HCT116 (cell line): ENCODE data around the gene SUMO3.

Source experiments
- ELF1 ChIP-seq: IDR thresholded peaks from 2 replicates; pipeline ENCODE4 v1.6.1; 2012; ENCODE audit warnings: low read depth, borderline replicate concordance
- EZH2 ChIP-seq: fragments of 200-600 bp; sonication (generic); IDR thresholded peaks from 2 replicates; pipeline ENCODE4 v1.6.1; 2017; ENCODE audit warnings: antibody characterized with exemption, mixed run types
- EZH2phosphoT487 ChIP-seq: fragments of 200-600 bp; IDR thresholded peaks from 2 replicates; pipeline ENCODE4 v1.6.1; 2018; ENCODE audit warnings: antibody characterized with exemption, borderline replicate concordance
- JUND ChIP-seq: IDR thresholded peaks from 2 replicates; pipeline ENCODE4 v1.6.1; 2012
- POLR2AphosphoS5 ChIP-seq: IDR thresholded peaks from 2 replicates; pipeline ENCODE4 v1.6.1; 2011; ENCODE audit warnings: mild to moderate bottlenecking, low read depth, low read length, moderate library complexity
- SIN3A ChIP-seq: IDR thresholded peaks from 2 replicates; pipeline ENCODE4 v1.6.1; 2012; ENCODE audit warnings: low read depth
- TF ChIP-seq, protein P1 (sequence below), 3 experiments: fragments of 200-600 bp in 1 of 3; sonication (generic) in 1 of 3; IDR thresholded peaks in 2 of 3; conservative IDR thresholded peaks in 1 of 3; 2 replicates each; pipeline ENCODE4 v1.5.1; 2012 to 2017; ENCODE audit warnings: low read depth in 2 of 3, low read length in 2 of 3, antibody characterized with exemption in 1 of 3, borderline replicate concordance in 1 of 3, control low read depth in 1 of 3, mild to moderate bottlenecking in 1 of 3, mixed read lengths in 1 of 3, mixed run types in 1 of 3, moderate library complexity in 1 of 3; ENCODE audit not compliant: insufficient read depth in 1 of 3
- TF ChIP-seq, protein P2 (sequence below): IDR thresholded peaks from 2 replicates; pipeline ENCODE4 v1.6.1; 2012
- TF ChIP-seq, protein P3 (sequence below): IDR thresholded peaks from 2 replicates; pipeline ENCODE4 v1.6.1; 2012; ENCODE audit warnings: low read depth

DNA sequence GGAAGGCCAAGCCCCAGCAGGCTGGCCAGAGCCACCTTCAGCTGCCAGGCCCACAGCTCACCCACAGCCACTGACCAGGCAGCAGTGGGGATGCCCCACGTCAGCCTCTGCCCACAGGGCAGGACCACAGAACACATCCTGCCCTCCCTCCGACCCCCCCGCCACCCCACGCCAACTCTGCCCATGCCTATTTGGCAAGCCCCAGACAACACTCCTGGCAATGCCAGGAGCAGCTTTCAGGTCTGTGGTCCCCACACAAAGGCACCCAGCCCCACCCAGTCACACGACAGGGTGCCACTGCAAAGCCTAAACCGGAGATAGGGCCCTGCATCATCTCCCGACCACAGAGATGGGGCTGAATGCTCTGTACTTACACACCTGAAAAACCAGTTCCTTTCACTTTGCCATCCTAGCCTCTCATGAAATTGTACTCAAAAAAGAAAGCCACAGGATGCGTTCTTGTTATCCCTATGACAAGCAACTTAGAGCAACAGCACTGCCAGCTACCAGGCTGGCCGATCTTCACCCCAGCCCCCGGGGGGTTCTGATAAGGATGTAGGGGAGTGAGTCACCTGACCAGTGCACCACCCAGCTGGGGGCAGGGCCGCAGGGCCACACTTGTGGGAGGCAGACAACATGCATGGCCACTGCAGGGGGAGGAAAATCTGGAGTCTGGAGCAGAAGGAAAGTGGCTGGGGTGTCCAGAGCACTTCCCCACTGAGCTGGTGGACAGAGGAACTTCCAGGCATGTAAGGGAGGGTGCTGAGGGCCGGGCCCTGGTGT, 52.4 kb downstream of the SUMO3 start:
- TF ChIP-seq POLR2AphosphoS5 = no peak
- TF ChIP-seq, protein P1, sequence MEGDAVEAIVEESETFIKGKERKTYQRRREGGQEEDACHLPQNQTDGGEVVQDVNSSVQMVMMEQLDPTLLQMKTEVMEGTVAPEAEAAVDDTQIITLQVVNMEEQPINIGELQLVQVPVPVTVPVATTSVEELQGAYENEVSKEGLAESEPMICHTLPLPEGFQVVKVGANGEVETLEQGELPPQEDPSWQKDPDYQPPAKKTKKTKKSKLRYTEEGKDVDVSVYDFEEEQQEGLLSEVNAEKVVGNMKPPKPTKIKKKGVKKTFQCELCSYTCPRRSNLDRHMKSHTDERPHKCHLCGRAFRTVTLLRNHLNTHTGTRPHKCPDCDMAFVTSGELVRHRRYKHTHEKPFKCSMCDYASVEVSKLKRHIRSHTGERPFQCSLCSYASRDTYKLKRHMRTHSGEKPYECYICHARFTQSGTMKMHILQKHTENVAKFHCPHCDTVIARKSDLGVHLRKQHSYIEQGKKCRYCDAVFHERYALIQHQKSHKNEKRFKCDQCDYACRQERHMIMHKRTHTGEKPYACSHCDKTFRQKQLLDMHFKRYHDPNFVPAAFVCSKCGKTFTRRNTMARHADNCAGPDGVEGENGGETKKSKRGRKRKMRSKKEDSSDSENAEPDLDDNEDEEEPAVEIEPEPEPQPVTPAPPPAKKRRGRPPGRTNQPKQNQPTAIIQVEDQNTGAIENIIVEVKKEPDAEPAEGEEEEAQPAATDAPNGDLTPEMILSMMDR (IDR thresholded peaks at IDR 0.05 in 2 of 3, conservative IDR thresholded peaks at IDR 0.05 in 1 of 3; ENCODE audit: borderline replicate concordance in 1 of 3, insufficient read depth in 1 of 3, low read depth in 2 of 3, low read length in 2 of 3) = no peak
- no peak for TF ChIP-seq SIN3A
- no peak for TF ChIP-seq ELF1
- TF ChIP-seq JUND = no peak
- TF ChIP-seq EZH2phosphoT487 = no peak
- TF ChIP-seq EZH2 = no peak
- TF ChIP-seq, protein P2, sequence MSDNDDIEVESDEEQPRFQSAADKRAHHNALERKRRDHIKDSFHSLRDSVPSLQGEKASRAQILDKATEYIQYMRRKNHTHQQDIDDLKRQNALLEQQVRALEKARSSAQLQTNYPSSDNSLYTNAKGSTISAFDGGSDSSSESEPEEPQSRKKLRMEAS = no peak
- TF ChIP-seq, protein P3, sequence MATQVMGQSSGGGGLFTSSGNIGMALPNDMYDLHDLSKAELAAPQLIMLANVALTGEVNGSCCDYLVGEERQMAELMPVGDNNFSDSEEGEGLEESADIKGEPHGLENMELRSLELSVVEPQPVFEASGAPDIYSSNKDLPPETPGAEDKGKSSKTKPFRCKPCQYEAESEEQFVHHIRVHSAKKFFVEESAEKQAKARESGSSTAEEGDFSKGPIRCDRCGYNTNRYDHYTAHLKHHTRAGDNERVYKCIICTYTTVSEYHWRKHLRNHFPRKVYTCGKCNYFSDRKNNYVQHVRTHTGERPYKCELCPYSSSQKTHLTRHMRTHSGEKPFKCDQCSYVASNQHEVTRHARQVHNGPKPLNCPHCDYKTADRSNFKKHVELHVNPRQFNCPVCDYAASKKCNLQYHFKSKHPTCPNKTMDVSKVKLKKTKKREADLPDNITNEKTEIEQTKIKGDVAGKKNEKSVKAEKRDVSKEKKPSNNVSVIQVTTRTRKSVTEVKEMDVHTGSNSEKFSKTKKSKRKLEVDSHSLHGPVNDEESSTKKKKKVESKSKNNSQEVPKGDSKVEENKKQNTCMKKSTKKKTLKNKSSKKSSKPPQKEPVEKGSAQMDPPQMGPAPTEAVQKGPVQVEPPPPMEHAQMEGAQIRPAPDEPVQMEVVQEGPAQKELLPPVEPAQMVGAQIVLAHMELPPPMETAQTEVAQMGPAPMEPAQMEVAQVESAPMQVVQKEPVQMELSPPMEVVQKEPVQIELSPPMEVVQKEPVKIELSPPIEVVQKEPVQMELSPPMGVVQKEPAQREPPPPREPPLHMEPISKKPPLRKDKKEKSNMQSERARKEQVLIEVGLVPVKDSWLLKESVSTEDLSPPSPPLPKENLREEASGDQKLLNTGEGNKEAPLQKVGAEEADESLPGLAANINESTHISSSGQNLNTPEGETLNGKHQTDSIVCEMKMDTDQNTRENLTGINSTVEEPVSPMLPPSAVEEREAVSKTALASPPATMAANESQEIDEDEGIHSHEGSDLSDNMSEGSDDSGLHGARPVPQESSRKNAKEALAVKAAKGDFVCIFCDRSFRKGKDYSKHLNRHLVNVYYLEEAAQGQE = no peak
